ENCODE results near the gene TRAF3IP1.

DNA sequence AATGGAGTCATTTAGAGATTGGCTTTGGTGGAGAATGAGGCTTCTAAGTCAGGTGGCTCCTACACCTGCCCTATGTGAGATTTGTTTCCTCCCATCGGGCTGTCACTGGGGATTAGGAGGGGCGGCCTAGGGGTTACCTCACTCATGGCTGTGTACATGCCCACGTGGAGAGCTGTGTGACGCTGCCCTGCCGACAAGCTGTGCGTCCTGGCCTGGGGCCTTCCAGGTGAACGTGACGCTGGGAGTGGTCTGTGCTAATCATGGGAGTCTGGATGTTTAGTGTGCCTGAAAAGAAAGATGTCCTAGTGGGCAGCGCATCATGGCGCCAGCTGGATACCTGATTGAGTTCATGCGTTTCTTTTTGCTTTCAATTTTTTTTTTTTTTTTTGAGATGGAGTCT lies 120.4 kb downstream of the TRAF3IP1 start:
- TF ChIP-seq, protein P1, sequence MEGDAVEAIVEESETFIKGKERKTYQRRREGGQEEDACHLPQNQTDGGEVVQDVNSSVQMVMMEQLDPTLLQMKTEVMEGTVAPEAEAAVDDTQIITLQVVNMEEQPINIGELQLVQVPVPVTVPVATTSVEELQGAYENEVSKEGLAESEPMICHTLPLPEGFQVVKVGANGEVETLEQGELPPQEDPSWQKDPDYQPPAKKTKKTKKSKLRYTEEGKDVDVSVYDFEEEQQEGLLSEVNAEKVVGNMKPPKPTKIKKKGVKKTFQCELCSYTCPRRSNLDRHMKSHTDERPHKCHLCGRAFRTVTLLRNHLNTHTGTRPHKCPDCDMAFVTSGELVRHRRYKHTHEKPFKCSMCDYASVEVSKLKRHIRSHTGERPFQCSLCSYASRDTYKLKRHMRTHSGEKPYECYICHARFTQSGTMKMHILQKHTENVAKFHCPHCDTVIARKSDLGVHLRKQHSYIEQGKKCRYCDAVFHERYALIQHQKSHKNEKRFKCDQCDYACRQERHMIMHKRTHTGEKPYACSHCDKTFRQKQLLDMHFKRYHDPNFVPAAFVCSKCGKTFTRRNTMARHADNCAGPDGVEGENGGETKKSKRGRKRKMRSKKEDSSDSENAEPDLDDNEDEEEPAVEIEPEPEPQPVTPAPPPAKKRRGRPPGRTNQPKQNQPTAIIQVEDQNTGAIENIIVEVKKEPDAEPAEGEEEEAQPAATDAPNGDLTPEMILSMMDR (IDR thresholded peaks at IDR 0.05 in 8 of 11, conservative IDR thresholded peaks at IDR 0.05 in 3 of 11) = no peak
- no peak for TF ChIP-seq POLR2A (IDR thresholded peaks at IDR 0.05)

Measured in spleen (tissue), 7 donors.